Measurements from ENCODE around the gene HDHD5. TPM values are rescaled to one million over a fixed set of nuclear protein-coding genes. Genes with fewer than 3 reads are reported as not detected.

The HDHD5 gene
- total and polyA plus RNA-seq, 10 of the 15 experiments (the other 5 are each of a cell fraction or from before 2014, with no cell fraction given): 1.7 to 68.0 (median 49.9) TPM

DNA sequence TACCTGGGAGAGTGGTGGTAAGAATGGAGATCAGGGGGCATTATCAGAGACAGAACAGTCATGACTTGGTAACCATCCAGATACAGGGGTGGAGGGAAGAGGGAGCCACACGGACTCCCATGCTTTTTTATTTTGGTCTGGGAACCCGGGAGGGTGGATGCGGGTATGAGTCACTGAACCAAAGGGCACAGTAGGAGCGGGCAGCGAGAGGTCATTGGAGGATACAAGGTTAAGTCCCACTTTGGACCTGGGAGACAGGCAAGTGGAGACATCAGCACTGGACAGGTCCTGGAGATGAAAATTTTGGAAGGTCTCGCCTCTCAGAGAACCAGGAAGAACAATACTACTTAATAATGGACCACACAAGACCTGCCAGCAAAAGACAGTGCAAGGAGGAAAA is 6.7 kb downstream of the HDHD5 start (continued):
- TF ChIP-seq, protein P1, sequence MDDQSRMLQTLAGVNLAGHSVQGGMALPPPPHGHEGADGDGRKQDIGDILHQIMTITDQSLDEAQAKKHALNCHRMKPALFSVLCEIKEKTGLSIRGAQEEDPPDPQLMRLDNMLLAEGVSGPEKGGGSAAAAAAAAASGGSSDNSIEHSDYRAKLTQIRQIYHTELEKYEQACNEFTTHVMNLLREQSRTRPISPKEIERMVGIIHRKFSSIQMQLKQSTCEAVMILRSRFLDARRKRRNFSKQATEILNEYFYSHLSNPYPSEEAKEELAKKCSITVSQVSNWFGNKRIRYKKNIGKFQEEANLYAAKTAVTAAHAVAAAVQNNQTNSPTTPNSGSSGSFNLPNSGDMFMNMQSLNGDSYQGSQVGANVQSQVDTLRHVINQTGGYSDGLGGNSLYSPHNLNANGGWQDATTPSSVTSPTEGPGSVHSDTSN (IDR thresholded peaks at IDR 0.05; ENCODE audit: insufficient replicate concordance, low read depth, low read length): no peak
- TF ChIP-seq SMAD1 (IDR thresholded peaks at IDR 0.05; ENCODE audit: low read depth, partially characterized antibody) (no peak), EP300 (IDR thresholded peaks at IDR 0.05; ENCODE audit: borderline replicate concordance in 1 of 2, control insufficient read depth in 1 of 2, low read depth in 2 of 2, low read length in 2 of 2) (no peak), JUNB (IDR thresholded peaks at IDR 0.05) (no peak), FOS (IDR thresholded peaks at IDR 0.05; ENCODE audit: borderline replicate concordance, extremely low read depth, insufficient read length) (no peak), YY1 (IDR thresholded peaks at IDR 0.05; ENCODE audit: low read depth, low read length) (no peak)
- TF ChIP-seq, protein P2, sequence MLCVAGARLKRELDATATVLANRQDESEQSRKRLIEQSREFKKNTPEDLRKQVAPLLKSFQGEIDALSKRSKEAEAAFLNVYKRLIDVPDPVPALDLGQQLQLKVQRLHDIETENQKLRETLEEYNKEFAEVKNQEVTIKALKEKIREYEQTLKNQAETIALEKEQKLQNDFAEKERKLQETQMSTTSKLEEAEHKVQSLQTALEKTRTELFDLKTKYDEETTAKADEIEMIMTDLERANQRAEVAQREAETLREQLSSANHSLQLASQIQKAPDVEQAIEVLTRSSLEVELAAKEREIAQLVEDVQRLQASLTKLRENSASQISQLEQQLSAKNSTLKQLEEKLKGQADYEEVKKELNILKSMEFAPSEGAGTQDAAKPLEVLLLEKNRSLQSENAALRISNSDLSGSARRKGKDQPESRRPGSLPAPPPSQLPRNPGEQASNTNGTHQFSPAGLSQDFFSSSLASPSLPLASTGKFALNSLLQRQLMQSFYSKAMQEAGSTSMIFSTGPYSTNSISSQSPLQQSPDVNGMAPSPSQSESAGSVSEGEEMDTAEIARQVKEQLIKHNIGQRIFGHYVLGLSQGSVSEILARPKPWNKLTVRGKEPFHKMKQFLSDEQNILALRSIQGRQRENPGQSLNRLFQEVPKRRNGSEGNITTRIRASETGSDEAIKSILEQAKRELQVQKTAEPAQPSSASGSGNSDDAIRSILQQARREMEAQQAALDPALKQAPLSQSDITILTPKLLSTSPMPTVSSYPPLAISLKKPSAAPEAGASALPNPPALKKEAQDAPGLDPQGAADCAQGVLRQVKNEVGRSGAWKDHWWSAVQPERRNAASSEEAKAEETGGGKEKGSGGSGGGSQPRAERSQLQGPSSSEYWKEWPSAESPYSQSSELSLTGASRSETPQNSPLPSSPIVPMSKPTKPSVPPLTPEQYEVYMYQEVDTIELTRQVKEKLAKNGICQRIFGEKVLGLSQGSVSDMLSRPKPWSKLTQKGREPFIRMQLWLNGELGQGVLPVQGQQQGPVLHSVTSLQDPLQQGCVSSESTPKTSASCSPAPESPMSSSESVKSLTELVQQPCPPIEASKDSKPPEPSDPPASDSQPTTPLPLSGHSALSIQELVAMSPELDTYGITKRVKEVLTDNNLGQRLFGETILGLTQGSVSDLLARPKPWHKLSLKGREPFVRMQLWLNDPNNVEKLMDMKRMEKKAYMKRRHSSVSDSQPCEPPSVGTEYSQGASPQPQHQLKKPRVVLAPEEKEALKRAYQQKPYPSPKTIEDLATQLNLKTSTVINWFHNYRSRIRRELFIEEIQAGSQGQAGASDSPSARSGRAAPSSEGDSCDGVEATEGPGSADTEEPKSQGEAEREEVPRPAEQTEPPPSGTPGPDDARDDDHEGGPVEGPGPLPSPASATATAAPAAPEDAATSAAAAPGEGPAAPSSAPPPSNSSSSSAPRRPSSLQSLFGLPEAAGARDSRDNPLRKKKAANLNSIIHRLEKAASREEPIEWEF (IDR thresholded peaks at IDR 0.05; ENCODE audit: insufficient replicate concordance, low read depth, low read length): no peak
